HS-5 (cell line): ENCODE results near the gene C19orf18.

Experiments
- DNase-seq: peaks from one replicate; pipeline ENCODE4 v3.0.0-alpha.2; 2012; ENCODE audit warnings: low read depth

The C19orf18 gene

GRCh38 chr19:57947419-57948134 is 26.8 kb downstream of the C19orf18 start, which contains the start of gene ZNF256:
ZNF256 (minus strand) TSS chr19:57947706; CDS start chr19:57947474, 232 bp downstream.
- DNase-seq = peak; percentile 80

- no peak for DNase-seq
These were observed 27.3 kb downstream of the C19orf18 start for GRCh38 chr19:57947088-57947418.

- DNase-seq = no peak
These were observed 28.0 kb downstream of the C19orf18 start for GRCh38 chr19:57946316-57946715.

GRCh38 chr19:57941593-57941992 is 32.7 kb downstream of the C19orf18 start:
- no peak for DNase-seq

GRCh38 chr19:57935731-57936130 is 38.6 kb downstream of the C19orf18 start:
- DNase-seq = no peak

- no peak for DNase-seq
These were observed 39.3 kb downstream of the C19orf18 start, which contains the start of gene ZNF418 for GRCh38 chr19:57934820-57935665. ZNF418 (minus strand) TSS chr19:57935402; CDS start chr19:57933822, 1,580 bp downstream.

- DNase-seq = no peak
These were observed 46.7 kb downstream of the C19orf18 start for GRCh38 chr19:57927587-57927986.

- DNase-seq = peak; percentile 69
These were observed 58.0 kb downstream of the C19orf18 start, which contains the start of gene ZNF417 for GRCh38 chr19:57916168-57916995. ZNF417 (minus strand) TSS chr19:57916592; CDS start chr19:57916411, 181 bp downstream.

- no peak for DNase-seq
These were observed 59.8 kb downstream of the C19orf18 start for GRCh38 chr19:57914531-57914930.
